HepG2 (cell line): Measurements from ENCODE around the gene ATG4B. TPM values are rescaled to one million over a fixed set of nuclear protein-coding genes. Genes with fewer than 3 reads are reported as not detected.

Experiments used
- CBFB ChIP-seq: sonication (generic); formaldehyde crosslinking; IDR thresholded peaks from 2 replicates; pipeline ENCODE4 v1.4.0; 2020; ENCODE audit warnings: missing genetic modification reagents
- ETV5 ChIP-seq: IDR thresholded peaks from 2 replicates; pipeline ENCODE4 v1.6.1; 2018; ENCODE audit warnings: missing biosample characterization, missing genetic modification reagents, inconsistent platforms, borderline replicate concordance
- KLF13 ChIP-seq: sonication (generic); formaldehyde crosslinking; IDR thresholded peaks from 2 replicates; pipeline ENCODE4 v1.4.0; 2020; ENCODE audit warnings: mild to moderate bottlenecking, missing genetic modification reagents
- KMT2B ChIP-seq: IDR thresholded peaks from 2 replicates; pipeline ENCODE4 v1.6.1; 2016; ENCODE audit warnings: missing genetic modification reagents, missing compliant biosample characterization
- MXD4 ChIP-seq: IDR thresholded peaks from 2 replicates; pipeline ENCODE4 v1.6.1; 2016; ENCODE audit warnings: mild to moderate bottlenecking, missing biosample characterization, missing genetic modification reagents
- NFE2L1 ChIP-seq: sonication (generic); formaldehyde crosslinking; IDR thresholded peaks from 2 replicates; pipeline ENCODE4 v1.4.0; 2020; ENCODE audit warnings: missing genetic modification reagents, mild to moderate bottlenecking, borderline replicate concordance
- PRPF4 ChIP-seq: fragments of 200-400 bp; formaldehyde crosslinking; IDR thresholded peaks from 2 replicates; pipeline ENCODE4 v1.6.1; 2016; ENCODE audit warnings: low read length, low read depth; ENCODE audit not compliant: poor library complexity, severe bottlenecking
- RFX3 ChIP-seq: IDR thresholded peaks from 2 replicates; pipeline ENCODE4 v1.6.1; 2016; ENCODE audit warnings: missing biosample characterization, missing genetic modification reagents
- SIX4 ChIP-seq: sonication (generic); formaldehyde crosslinking; IDR thresholded peaks from 2 replicates; pipeline ENCODE4 v1.4.0; 2020; ENCODE audit warnings: missing genetic modification reagents
- TCF7 ChIP-seq: sonication (generic); IDR thresholded peaks from 2 replicates; pipeline ENCODE4 v1.6.1; 2016; ENCODE audit warnings: antibody characterized with exemption, low read depth
- ZFP36 ChIP-seq: fragments of 150-350 bp; IDR thresholded peaks from 2 replicates; pipeline ENCODE4 v1.6.1; 2018; ENCODE audit warnings: borderline replicate concordance, low read length, low read depth; ENCODE audit not compliant: partially characterized antibody
- ZKSCAN1 ChIP-seq: fragments of 150-350 bp; IDR thresholded peaks from 2 replicates; pipeline ENCODE4 v1.6.1; 2014; ENCODE audit warnings: low read length
- ZKSCAN8 ChIP-seq: IDR thresholded peaks from 2 replicates; pipeline ENCODE4 v1.6.1; 2016; ENCODE audit warnings: borderline replicate concordance, missing genetic modification reagents, missing compliant biosample characterization
- ZNF17 ChIP-seq: sonication (generic); formaldehyde crosslinking; IDR thresholded peaks from 2 replicates; pipeline ENCODE4 v1.5.0; 2020; ENCODE audit warnings: mild to moderate bottlenecking, missing genetic modification reagents
- ZNF337 ChIP-seq: sonication (generic); formaldehyde crosslinking; IDR thresholded peaks from 2 replicates; pipeline ENCODE4 v1.5.1; 2020; ENCODE audit warnings: missing genetic modification reagents, low read depth, mild to moderate bottlenecking, borderline replicate concordance
- ZNF563 ChIP-seq: sonication (generic); formaldehyde crosslinking; IDR thresholded peaks from 2 replicates; pipeline ENCODE4 v1.8.0; 2022; ENCODE audit warnings: mild to moderate bottlenecking, moderate library complexity, missing genetic modification reagents
- ZNF768 ChIP-seq: sonication (generic); formaldehyde crosslinking; IDR thresholded peaks from 2 replicates; pipeline ENCODE4 v1.4.0; 2020; ENCODE audit warnings: missing genetic modification reagents
- polyA plus RNA-seq, 8 experiments: library from polyadenylated mRNA; depleted of rRNA in 3 of 8; stranded (reverse) in 7 of 8; unstranded in 1 of 8; fragments of >200 nt; fragmentation: Illumina TruSeq in 4 of 8; extraction: Trizol in 4 of 8; gene quantifications; 2 replicates each; pipeline versions ENCODE4 v1.2.1 to v1.2.3, GENCODE V29; 2011 to 2016; ENCODE audit warnings: low read depth in 4 of 8, missing spikeins in 1 of 8, mixed read lengths in 1 of 8; ENCODE audit not compliant: insufficient read depth in 1 of 8
- total RNA-seq, 5 experiments: library from RNA; depleted of rRNA; stranded (reverse); fragments of >200 nt; fragmentation: Illumina TruSeq; extraction: Trizol; gene quantifications; 2 replicates each; pipeline ENCODE4 v1.2.3, GENCODE V29; 2016; ENCODE audit warnings: low read depth in 1 of 5
- TF ChIP-seq, protein P1 (sequence below): sonication (generic); formaldehyde crosslinking; IDR thresholded peaks from 2 replicates; pipeline ENCODE4 v1.5.0; 2020; ENCODE audit warnings: missing genetic modification reagents
- TF ChIP-seq, protein P2 (sequence below): sonication (generic); formaldehyde crosslinking; IDR thresholded peaks from 2 replicates; pipeline ENCODE4 v1.5.0; 2020; ENCODE audit warnings: missing genetic modification reagents
- TF ChIP-seq, protein P3 (sequence below): sonication (generic); formaldehyde crosslinking; IDR thresholded peaks from 2 replicates; pipeline ENCODE4 v1.8.0; 2022; ENCODE audit warnings: missing genetic modification reagents, mild to moderate bottlenecking, borderline replicate concordance
- TF ChIP-seq, protein P4 (sequence below): sonication (generic); formaldehyde crosslinking; IDR thresholded peaks from 2 replicates; pipeline ENCODE4 v1.4.0; 2020; ENCODE audit warnings: mild to moderate bottlenecking, low read depth, missing genetic modification reagents
- TF ChIP-seq, protein P5 (sequence below): sonication (generic); formaldehyde crosslinking; conservative IDR thresholded peaks from 2 replicates; pipeline ENCODE4 v1.8.0; 2022; ENCODE audit warnings: mild to moderate bottlenecking, moderate library complexity, missing genetic modification reagents

The ATG4B gene
- total and polyA plus RNA-seq, 2 of the 13 experiments (the other 11 are each of a cell fraction or from before 2014, with no cell fraction given): 95.5 to 239 TPM

DNA sequence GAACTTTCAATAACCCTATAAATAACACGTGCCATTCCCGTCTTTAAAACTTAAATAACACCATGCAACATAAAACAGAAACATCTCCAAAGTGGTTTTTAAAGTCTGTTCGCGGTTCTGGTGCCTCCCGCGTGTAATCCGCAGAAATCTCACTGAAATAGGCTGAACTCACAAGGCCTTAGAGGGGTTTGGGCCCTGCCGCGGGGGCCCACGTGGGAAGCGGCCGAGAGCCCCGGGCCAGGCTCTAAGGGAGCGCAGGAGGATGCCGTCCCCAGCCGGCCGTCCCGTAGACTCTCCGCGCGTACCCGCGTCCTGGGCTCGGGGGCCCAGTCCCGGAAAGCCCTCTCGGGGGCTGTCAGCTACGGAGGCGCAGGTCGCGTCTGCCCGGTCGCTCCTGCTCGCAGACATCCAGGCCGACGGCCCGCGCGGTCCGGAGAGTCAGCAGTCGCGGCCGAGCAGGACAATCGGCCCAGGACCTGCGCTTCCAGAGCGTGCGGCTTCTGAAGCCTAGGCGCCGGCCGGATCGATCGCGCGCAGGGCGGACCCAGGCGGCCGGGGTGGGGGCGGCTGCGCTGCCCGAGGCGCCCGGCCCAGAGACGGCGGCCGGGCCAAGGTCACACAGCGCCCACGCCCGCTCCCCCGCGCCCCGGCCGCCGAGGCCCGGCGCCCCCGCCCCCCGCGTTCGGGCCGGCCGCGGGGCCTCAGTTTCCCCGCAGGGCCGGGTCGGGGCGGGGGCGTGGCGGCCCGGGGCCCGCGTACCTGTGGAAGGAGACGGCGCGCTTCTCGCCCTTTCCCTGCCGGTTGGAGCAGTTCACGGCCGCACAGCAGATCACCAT, 1.1 kb upstream of the ATG4B start (continued):
- TF ChIP-seq, protein P1, sequence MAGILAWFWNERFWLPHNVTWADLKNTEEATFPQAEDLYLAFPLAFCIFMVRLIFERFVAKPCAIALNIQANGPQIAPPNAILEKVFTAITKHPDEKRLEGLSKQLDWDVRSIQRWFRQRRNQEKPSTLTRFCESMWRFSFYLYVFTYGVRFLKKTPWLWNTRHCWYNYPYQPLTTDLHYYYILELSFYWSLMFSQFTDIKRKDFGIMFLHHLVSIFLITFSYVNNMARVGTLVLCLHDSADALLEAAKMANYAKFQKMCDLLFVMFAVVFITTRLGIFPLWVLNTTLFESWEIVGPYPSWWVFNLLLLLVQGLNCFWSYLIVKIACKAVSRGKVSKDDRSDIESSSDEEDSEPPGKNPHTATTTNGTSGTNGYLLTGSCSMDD (CRISPR knock-in tag): no peak
- TF ChIP-seq ZFP36: no peak
- TF ChIP-seq SIX4 (CRISPR knock-in tag): no peak
- TF ChIP-seq ZKSCAN1: no peak
- TF ChIP-seq KMT2B: peak; percentile 73
- TF ChIP-seq ZNF768: peak; percentile 94
- no peak; the same call in none of the 2 replicates for TF ChIP-seq ETV5 (CRISPR knock-in tag)
- TF ChIP-seq, protein P2, sequence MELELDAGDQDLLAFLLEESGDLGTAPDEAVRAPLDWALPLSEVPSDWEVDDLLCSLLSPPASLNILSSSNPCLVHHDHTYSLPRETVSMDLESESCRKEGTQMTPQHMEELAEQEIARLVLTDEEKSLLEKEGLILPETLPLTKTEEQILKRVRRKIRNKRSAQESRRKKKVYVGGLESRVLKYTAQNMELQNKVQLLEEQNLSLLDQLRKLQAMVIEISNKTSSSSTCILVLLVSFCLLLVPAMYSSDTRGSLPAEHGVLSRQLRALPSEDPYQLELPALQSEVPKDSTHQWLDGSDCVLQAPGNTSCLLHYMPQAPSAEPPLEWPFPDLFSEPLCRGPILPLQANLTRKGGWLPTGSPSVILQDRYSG: peak; percentile 46; the same call in 1 of the 2 replicates
- TF ChIP-seq RFX3 (CRISPR knock-in tag): no peak
- TF ChIP-seq CBFB (CRISPR knock-in tag): peak; percentile 68; the same call in 1 of the 2 replicates
- TF ChIP-seq, protein P3, sequence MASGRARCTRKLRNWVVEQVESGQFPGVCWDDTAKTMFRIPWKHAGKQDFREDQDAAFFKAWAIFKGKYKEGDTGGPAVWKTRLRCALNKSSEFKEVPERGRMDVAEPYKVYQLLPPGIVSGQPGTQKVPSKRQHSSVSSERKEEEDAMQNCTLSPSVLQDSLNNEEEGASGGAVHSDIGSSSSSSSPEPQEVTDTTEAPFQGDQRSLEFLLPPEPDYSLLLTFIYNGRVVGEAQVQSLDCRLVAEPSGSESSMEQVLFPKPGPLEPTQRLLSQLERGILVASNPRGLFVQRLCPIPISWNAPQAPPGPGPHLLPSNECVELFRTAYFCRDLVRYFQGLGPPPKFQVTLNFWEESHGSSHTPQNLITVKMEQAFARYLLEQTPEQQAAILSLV (CRISPR knock-in tag): no peak
- no peak for TF ChIP-seq KLF13 (CRISPR knock-in tag)
- no peak; the same call in 1 of the 2 replicates for TF ChIP-seq ZNF563 (CRISPR knock-in tag)
- peak; percentile 78; the same call in 1 of the 2 replicates for TF ChIP-seq MXD4 (CRISPR knock-in tag)
- no peak for TF ChIP-seq PRPF4
- TF ChIP-seq, protein P4, sequence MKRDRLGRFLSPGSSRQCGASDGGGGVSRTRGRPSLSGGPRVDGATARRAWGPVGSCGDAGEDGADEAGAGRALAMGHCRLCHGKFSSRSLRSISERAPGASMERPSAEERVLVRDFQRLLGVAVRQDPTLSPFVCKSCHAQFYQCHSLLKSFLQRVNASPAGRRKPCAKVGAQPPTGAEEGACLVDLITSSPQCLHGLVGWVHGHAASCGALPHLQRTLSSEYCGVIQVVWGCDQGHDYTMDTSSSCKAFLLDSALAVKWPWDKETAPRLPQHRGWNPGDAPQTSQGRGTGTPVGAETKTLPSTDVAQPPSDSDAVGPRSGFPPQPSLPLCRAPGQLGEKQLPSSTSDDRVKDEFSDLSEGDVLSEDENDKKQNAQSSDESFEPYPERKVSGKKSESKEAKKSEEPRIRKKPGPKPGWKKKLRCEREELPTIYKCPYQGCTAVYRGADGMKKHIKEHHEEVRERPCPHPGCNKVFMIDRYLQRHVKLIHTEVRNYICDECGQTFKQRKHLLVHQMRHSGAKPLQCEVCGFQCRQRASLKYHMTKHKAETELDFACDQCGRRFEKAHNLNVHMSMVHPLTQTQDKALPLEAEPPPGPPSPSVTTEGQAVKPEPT (CRISPR knock-in tag): no peak
- 0 out of 2 replicates have a peak, but pooled peaks have one; percentile 45 for TF ChIP-seq NFE2L1
- TF ChIP-seq TCF7: no peak
- TF ChIP-seq, protein P5, sequence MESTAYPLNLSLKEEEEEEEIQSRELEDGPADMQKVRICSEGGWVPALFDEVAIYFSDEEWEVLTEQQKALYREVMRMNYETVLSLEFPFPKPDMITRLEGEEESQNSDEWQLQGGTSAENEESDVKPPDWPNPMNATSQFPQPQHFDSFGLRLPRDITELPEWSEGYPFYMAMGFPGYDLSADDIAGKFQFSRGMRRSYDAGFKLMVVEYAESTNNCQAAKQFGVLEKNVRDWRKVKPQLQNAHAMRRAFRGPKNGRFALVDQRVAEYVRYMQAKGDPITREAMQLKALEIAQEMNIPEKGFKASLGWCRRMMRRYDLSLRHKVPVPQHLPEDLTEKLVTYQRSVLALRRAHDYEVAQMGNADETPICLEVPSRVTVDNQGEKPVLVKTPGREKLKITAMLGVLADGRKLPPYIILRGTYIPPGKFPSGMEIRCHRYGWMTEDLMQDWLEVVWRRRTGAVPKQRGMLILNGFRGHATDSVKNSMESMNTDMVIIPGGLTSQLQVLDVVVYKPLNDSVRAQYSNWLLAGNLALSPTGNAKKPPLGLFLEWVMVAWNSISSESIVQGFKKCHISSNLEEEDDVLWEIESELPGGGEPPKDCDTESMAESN (CRISPR knock-in tag): peak; percentile 69
- TF ChIP-seq ZNF337 (CRISPR knock-in tag): no peak
- no peak for TF ChIP-seq ZNF17
- TF ChIP-seq ZKSCAN8 (CRISPR knock-in tag): no peak
